PC-9 (cell line): Measurements from ENCODE around the gene CABP7.

ENCODE experiments used
- EZH2 ChIP-seq: fragments of 200-600 bp; sonication (generic); IDR thresholded peaks from 2 replicates; pipeline ENCODE4 v1.8.0; 2017; ENCODE audit warnings: antibody characterized with exemption, low read depth
- TF ChIP-seq, protein P1 (sequence below): fragments of 200-600 bp; sonication (generic); conservative IDR thresholded peaks from 2 replicates; pipeline ENCODE4 v1.6.1; 2017; ENCODE audit warnings: mixed run types, antibody characterized with exemption, mild to moderate bottlenecking, moderate library complexity

DNA sequence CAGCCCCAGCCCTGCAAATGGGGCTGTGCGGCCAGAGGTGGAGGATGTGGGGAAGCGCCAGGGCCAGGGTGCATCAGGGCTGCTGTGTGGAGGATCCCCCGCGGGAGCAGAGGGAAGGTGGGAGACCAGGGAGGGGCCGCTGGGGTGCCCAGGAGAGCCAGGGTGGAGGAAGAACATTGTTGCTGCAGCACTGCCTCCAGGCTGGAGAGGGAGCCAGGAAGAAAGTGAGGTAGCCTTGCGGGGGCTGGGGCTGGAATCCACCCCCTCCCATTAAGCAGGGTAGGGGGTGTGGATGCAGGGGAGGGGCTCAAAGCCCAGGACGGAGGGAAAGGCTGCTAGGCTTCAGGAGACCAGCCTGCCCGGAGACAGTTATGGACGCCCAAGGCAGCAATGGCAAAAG, 15.0 kb downstream of the CABP7 start:
- TF ChIP-seq EZH2, result no peak
- TF ChIP-seq, protein P1, sequence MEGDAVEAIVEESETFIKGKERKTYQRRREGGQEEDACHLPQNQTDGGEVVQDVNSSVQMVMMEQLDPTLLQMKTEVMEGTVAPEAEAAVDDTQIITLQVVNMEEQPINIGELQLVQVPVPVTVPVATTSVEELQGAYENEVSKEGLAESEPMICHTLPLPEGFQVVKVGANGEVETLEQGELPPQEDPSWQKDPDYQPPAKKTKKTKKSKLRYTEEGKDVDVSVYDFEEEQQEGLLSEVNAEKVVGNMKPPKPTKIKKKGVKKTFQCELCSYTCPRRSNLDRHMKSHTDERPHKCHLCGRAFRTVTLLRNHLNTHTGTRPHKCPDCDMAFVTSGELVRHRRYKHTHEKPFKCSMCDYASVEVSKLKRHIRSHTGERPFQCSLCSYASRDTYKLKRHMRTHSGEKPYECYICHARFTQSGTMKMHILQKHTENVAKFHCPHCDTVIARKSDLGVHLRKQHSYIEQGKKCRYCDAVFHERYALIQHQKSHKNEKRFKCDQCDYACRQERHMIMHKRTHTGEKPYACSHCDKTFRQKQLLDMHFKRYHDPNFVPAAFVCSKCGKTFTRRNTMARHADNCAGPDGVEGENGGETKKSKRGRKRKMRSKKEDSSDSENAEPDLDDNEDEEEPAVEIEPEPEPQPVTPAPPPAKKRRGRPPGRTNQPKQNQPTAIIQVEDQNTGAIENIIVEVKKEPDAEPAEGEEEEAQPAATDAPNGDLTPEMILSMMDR, result no peak
